Activated CD4-positive, alpha-beta T cell treated with anti-CD3 and anti-CD28 coated beads, Interleukin-2, amount 50 U/mL, for 48 hours (primary cell): ENCODE data around the gene GCH1.

Experiments used
- DNase-seq, 2 experiments: peaks; one replicate each; pipeline ENCODE4 v3.0.0-alpha.2; 2020

GCH1 gene

GRCh38 chr14:54792288-54792687 is 110.3 kb downstream of the GCH1 start:
- DNase-seq, result no peak
